VCaP (cell line): ENCODE results near the gene STEAP3.

Source experiments
- H3K27ac ChIP-seq: fragments of 450-650 bp; 2 replicates; pipeline ENCODE4 v1.5.1; 2017
- TF ChIP-seq, protein P1 (sequence below): fragments of 450-650 bp; conservative IDR thresholded peaks from 2 replicates; pipeline ENCODE4 v1.5.1; 2017; ENCODE audit warnings: mild to moderate bottlenecking, moderate library complexity

The STEAP3 gene

GRCh38 chr2:119293254-119293653, 69.6 kb downstream of the STEAP3 start:
- no peak overlapping the region for H3K27ac ChIP-seq
- TF ChIP-seq, protein P1, sequence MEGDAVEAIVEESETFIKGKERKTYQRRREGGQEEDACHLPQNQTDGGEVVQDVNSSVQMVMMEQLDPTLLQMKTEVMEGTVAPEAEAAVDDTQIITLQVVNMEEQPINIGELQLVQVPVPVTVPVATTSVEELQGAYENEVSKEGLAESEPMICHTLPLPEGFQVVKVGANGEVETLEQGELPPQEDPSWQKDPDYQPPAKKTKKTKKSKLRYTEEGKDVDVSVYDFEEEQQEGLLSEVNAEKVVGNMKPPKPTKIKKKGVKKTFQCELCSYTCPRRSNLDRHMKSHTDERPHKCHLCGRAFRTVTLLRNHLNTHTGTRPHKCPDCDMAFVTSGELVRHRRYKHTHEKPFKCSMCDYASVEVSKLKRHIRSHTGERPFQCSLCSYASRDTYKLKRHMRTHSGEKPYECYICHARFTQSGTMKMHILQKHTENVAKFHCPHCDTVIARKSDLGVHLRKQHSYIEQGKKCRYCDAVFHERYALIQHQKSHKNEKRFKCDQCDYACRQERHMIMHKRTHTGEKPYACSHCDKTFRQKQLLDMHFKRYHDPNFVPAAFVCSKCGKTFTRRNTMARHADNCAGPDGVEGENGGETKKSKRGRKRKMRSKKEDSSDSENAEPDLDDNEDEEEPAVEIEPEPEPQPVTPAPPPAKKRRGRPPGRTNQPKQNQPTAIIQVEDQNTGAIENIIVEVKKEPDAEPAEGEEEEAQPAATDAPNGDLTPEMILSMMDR: no peak

- H3K27ac ChIP-seq: no peak overlapping the region
These were observed 70.3 kb downstream of the STEAP3 start for GRCh38 chr2:119293900-119294299.

DNA sequence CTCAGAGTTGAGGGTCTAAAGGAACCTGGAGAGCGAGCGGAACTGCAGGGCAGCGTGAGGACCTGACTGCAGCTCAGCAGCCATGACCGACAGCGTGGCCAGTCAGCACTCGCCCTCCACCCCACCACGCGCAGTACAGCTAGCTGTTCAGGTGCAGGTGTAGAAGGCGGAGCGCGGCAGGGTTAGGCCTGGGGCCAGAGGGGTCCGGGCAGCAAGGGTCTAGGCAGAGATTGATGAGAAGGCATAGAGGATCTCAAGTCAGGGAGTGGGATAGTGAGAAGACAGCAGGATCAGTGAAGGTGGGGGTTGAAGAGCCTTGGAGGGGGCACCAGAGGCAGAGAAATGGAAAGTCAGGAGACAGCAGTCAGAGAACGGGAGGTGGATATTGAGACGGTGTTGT, 71.0 kb downstream of the STEAP3 start:
- TF ChIP-seq, protein P1: no peak
- H3K27ac ChIP-seq: no peak overlapping the region

More at GRCh38 chr2:119293900-119294299, 70.3 kb downstream of the STEAP3 start:
- TF ChIP-seq, protein P1: no peak

- TF ChIP-seq, protein P1: no peak
- no peak overlapping the region for H3K27ac ChIP-seq
These were observed 72.2 kb downstream of the STEAP3 start for GRCh38 chr2:119295688-119296375.

DNA sequence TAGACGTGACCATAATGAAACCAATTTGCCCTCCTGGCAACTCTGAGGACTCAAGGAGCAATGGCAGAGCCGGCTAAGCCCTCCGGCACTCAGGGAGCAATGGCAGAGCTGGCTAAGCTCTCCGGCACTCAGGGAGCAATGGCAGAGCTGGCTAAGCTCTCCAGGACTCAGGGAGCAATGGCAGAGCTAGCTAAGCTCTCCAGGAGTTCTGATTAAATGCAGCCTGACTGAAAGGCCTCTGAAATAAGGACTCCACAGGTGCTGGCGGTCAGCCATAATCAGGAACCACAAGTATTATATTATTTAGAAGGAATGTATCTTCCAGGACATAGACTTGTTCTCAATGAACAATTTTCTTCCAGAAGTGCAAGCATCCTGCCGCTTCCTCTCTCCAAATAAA, 77.8 kb downstream of the STEAP3 start:
- TF ChIP-seq, protein P1: no peak
- no peak overlapping the region for H3K27ac ChIP-seq

- TF ChIP-seq, protein P1: no peak
- H3K27ac ChIP-seq: peak overlapping the region; percentile 64
These were observed 81.2 kb downstream of the STEAP3 start for GRCh38 chr2:119304847-119305246.

DNA sequence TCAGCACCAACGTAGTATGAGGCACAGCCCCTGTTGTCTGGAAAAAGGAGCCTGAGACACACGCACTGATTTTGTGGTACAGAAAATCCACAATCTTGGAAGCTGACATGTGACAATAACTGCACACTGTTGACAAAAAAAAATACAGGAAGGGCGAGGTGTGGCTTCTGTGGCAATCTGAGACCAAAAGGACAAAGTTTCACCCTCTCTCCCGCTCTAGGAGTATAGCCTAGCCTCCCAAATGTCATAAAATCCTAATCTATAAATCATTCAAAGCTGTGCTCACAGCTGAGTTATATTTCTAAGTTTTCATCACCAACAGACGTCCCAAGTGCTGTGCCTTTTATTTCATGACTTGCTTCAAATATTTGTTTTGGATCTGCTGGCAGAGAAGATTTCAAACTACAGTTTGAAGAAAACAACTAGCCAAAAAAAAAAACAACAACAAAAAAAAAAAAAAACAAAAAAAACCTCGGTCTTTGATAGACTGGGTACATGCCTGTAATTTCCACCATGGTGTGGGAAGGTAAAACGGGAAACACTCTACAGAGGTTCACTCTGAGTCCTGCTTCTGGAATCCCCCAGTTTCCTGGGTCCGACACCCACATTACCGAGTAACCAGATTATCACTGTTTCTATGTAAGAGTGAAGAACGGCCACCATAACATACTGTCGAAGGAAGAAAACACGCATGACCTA, 82.0 kb downstream of the STEAP3 start:
- TF ChIP-seq, protein P1: no peak

More for the DNA sequence above, 82.0 kb downstream of the STEAP3 start:
- peak overlapping the region; percentile 64 for H3K27ac ChIP-seq
